ENCODE results near the gene KRT23.
A peak's percentile ranks its signal among the peaks of the same experiment; 100 is the strongest.

The KRT23 gene

DNA sequence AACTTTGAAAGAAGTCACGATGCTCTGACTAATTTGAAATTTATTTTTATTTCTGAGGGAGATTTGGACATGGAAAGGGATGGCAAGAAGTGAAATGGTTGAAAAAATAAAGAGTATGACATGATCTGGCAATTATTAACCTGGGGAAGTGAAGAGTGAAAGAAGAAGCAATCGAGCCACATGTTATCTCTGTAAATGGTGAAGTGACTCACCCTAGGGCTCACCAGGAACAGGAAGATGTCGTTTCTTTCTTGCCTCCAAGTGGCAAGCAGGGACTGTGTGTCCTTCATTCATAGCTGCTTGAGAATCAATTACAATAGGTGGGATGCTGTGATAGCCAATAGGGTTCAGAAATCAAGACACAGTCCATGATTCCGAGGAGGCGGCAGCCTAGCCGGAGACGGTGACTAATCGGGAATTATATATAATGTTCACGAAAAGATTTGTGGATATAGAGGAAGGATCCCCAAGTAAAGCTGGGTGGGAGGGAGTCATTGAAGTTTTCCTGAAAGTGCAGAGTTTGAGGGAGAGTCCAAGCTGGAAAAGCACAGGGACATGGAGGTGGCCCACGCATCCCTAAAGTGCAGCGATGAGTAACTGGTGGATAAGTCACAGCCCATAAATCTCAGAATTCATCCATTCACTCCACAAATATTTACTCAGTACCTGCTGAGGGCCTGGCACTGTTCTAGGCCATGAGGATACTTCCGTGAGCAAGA lies 34.2 kb downstream of the KRT23 start (continued):
- no peak for TF ChIP-seq ZNF670 (tag by site-specific recombination; IDR thresholded peaks at IDR 0.05; ENCODE audit: low read depth)
- TF ChIP-seq ZNF121 (tag by site-specific recombination; IDR thresholded peaks at IDR 0.05) = no peak
- peak; percentile 76 for TF ChIP-seq ZNF600 (tag by site-specific recombination; IDR thresholded peaks at IDR 0.05)
- 0 out of 2 replicates have a peak, but pooled peaks have one; percentile 31 for TF ChIP-seq IKZF3 (tag by site-specific recombination; IDR thresholded peaks at IDR 0.05)
- TF ChIP-seq, protein P1, sequence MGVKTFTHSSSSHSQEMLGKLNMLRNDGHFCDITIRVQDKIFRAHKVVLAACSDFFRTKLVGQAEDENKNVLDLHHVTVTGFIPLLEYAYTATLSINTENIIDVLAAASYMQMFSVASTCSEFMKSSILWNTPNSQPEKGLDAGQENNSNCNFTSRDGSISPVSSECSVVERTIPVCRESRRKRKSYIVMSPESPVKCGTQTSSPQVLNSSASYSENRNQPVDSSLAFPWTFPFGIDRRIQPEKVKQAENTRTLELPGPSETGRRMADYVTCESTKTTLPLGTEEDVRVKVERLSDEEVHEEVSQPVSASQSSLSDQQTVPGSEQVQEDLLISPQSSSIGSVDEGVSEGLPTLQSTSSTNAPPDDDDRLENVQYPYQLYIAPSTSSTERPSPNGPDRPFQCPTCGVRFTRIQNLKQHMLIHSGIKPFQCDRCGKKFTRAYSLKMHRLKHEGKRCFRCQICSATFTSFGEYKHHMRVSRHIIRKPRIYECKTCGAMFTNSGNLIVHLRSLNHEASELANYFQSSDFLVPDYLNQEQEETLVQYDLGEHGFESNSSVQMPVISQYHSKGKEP (tag by site-specific recombination; IDR thresholded peaks at IDR 0.05) = no peak
- TF ChIP-seq, protein P2, sequence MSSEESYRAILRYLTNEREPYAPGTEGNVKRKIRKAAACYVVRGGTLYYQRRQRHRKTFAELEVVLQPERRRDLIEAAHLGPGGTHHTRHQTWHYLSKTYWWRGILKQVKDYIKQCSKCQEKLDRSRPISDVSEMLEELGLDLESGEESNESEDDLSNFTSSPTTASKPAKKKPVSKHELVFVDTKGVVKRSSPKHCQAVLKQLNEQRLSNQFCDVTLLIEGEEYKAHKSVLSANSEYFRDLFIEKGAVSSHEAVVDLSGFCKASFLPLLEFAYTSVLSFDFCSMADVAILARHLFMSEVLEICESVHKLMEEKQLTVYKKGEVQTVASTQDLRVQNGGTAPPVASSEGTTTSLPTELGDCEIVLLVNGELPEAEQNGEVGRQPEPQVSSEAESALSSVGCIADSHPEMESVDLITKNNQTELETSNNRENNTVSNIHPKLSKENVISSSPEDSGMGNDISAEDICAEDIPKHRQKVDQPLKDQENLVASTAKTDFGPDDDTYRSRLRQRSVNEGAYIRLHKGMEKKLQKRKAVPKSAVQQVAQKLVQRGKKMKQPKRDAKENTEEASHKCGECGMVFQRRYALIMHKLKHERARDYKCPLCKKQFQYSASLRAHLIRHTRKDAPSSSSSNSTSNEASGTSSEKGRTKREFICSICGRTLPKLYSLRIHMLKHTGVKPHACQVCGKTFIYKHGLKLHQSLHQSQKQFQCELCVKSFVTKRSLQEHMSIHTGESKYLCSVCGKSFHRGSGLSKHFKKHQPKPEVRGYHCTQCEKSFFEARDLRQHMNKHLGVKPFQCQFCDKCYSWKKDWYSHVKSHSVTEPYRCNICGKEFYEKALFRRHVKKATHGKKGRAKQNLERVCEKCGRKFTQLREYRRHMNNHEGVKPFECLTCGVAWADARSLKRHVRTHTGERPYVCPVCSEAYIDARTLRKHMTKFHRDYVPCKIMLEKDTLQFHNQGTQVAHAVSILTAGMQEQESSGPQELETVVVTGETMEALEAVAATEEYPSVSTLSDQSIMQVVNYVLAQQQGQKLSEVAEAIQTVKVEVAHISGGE (tag by site-specific recombination; conservative IDR thresholded peaks at IDR 0.05; ENCODE audit: low read depth) = no peak
- TF ChIP-seq ZNF394 (tag by site-specific recombination; IDR thresholded peaks at IDR 0.05; ENCODE audit: borderline replicate concordance) = 0 out of 2 replicates have a peak, but pooled peaks have one; percentile 24
- no peak for TF ChIP-seq YY1 (tag by site-specific recombination; IDR thresholded peaks at IDR 0.05)
- TF ChIP-seq ZNF2 (tag by site-specific recombination; IDR thresholded peaks at IDR 0.05) = no peak
- TF ChIP-seq, protein P3, sequence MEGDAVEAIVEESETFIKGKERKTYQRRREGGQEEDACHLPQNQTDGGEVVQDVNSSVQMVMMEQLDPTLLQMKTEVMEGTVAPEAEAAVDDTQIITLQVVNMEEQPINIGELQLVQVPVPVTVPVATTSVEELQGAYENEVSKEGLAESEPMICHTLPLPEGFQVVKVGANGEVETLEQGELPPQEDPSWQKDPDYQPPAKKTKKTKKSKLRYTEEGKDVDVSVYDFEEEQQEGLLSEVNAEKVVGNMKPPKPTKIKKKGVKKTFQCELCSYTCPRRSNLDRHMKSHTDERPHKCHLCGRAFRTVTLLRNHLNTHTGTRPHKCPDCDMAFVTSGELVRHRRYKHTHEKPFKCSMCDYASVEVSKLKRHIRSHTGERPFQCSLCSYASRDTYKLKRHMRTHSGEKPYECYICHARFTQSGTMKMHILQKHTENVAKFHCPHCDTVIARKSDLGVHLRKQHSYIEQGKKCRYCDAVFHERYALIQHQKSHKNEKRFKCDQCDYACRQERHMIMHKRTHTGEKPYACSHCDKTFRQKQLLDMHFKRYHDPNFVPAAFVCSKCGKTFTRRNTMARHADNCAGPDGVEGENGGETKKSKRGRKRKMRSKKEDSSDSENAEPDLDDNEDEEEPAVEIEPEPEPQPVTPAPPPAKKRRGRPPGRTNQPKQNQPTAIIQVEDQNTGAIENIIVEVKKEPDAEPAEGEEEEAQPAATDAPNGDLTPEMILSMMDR (tag by site-specific recombination; IDR thresholded peaks at IDR 0.05) = no peak
- TF ChIP-seq HOXD13 (CRISPR knock-in tag; IDR thresholded peaks at IDR 0.05; ENCODE audit: borderline replicate concordance) = no peak
- TF ChIP-seq, protein P4, sequence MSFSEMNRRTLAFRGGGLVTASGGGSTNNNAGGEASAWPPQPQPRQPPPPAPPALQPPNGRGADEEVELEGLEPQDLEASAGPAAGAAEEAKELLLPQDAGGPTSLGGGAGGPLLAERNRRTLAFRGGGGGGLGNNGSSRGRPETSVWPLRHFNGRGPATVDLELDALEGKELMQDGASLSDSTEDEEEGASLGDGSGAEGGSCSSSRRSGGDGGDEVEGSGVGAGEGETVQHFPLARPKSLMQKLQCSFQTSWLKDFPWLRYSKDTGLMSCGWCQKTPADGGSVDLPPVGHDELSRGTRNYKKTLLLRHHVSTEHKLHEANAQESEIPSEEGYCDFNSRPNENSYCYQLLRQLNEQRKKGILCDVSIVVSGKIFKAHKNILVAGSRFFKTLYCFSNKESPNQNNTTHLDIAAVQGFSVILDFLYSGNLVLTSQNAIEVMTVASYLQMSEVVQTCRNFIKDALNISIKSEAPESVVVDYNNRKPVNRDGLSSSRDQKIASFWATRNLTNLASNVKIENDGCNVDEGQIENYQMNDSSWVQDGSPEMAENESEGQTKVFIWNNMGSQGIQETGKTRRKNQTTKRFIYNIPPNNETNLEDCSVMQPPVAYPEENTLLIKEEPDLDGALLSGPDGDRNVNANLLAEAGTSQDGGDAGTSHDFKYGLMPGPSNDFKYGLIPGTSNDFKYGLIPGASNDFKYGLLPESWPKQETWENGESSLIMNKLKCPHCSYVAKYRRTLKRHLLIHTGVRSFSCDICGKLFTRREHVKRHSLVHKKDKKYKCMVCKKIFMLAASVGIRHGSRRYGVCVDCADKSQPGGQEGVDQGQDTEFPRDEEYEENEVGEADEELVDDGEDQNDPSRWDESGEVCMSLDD (tag by site-specific recombination; IDR thresholded peaks at IDR 0.05) = no peak
- TF ChIP-seq, protein P5, sequence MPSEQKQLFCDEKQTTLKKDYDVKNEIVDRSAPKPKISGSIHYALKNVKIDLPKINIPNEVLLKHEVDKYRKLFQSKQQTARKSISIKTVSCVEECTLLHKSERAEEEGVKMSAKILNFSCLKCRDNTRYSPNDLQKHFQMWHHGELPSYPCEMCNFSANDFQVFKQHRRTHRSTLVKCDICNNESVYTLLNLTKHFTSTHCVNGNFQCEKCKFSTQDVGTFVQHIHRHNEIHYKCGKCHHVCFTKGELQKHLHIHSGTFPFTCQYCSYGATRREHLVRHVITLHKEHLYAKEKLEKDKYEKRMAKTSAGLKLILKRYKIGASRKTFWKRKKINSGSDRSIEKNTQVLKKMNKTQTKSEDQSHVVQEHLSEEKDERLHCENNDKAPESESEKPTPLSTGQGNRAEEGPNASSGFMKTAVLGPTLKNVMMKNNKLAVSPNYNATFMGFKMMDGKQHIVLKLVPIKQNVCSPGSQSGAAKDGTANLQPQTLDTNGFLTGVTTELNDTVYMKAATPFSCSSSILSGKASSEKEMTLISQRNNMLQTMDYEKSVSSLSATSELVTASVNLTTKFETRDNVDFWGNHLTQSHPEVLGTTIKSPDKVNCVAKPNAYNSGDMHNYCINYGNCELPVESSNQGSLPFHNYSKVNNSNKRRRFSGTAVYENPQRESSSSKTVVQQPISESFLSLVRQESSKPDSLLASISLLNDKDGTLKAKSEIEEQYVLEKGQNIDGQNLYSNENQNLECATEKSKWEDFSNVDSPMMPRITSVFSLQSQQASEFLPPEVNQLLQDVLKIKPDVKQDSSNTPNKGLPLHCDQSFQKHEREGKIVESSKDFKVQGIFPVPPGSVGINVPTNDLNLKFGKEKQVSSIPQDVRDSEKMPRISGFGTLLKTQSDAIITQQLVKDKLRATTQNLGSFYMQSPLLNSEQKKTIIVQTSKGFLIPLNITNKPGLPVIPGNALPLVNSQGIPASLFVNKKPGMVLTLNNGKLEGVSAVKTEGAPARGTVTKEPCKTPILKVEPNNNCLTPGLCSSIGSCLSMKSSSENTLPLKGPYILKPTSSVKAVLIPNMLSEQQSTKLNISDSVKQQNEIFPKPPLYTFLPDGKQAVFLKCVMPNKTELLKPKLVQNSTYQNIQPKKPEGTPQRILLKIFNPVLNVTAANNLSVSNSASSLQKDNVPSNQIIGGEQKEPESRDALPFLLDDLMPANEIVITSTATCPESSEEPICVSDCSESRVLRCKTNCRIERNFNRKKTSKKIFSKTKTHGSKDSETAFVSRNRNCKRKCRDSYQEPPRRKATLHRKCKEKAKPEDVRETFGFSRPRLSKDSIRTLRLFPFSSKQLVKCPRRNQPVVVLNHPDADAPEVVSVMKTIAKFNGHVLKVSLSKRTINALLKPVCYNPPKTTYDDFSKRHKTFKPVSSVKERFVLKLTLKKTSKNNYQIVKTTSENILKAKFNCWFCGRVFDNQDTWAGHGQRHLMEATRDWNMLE (tag by site-specific recombination; conservative IDR thresholded peaks at IDR 0.05; ENCODE audit: low read depth) = no peak; the same call in none of the 2 replicates
- TF ChIP-seq ZNF248 (tag by site-specific recombination; IDR thresholded peaks at IDR 0.05) = no peak
- no peak for TF ChIP-seq ZFP41 (tag by site-specific recombination; IDR thresholded peaks at IDR 0.05; ENCODE audit: borderline replicate concordance)
- TF ChIP-seq ZNF658 (tag by site-specific recombination; IDR thresholded peaks at IDR 0.05) = no peak
- TF ChIP-seq, protein P6, sequence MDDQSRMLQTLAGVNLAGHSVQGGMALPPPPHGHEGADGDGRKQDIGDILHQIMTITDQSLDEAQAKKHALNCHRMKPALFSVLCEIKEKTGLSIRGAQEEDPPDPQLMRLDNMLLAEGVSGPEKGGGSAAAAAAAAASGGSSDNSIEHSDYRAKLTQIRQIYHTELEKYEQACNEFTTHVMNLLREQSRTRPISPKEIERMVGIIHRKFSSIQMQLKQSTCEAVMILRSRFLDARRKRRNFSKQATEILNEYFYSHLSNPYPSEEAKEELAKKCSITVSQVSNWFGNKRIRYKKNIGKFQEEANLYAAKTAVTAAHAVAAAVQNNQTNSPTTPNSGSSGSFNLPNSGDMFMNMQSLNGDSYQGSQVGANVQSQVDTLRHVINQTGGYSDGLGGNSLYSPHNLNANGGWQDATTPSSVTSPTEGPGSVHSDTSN (CRISPR knock-in tag; IDR thresholded peaks at IDR 0.05) = no peak
- no peak for TF ChIP-seq ZNF174 (tag by site-specific recombination; IDR thresholded peaks at IDR 0.05)
- TF ChIP-seq, protein P7, sequence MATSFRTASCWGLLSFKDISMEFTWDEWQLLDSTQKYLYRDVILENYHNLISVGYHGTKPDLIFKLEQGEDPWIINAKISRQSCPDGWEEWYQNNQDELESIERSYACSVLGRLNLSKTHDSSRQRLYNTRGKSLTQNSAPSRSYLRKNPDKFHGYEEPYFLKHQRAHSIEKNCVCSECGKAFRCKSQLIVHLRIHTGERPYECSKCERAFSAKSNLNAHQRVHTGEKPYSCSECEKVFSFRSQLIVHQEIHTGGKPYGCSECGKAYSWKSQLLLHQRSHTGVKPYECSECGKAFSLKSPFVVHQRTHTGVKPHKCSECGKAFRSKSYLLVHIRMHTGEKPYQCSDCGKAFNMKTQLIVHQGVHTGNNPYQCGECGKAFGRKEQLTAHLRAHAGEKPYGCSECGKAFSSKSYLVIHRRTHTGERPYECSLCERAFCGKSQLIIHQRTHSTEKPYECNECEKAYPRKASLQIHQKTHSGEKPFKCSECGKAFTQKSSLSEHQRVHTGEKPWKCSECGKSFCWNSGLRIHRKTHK (tag by site-specific recombination; IDR thresholded peaks at IDR 0.05) = no peak
- peak; percentile 91 for TF ChIP-seq FEZF1 (tag by site-specific recombination; IDR thresholded peaks at IDR 0.05)
- TF ChIP-seq MZF1 (tag by site-specific recombination; IDR thresholded peaks at IDR 0.05; ENCODE audit: borderline replicate concordance) = peak; percentile 41; the same call in 1 of the 2 replicates

All from HEK293 (cell line).